Smooth muscle cell (in vitro differentiated cells): ENCODE measurements around the gene MED12L. TPM values are rescaled to one million over a fixed set of nuclear protein-coding genes. Genes with fewer than 3 reads are reported as not detected.

Experiments used
- DNase-seq: peaks from one replicate; lab custom pipeline; 2025; ENCODE audit not compliant: unreplicated experiment; lab: John Stamatoyannopoulos, UW
- H2AFZ ChIP-seq: fragments of 200-600 bp; sonication (generic); 2 replicates; pipeline ENCODE4 v1.6.0; 2016; ENCODE audit warnings: antibody characterized with exemption, low read depth, mild to moderate bottlenecking
- H3F3A ChIP-seq: fragments of 200-600 bp; sonication (generic); 2 replicates; pipeline ENCODE4 v1.6.0; 2017; ENCODE audit warnings: antibody characterized with exemption, low read depth
- H3K27ac ChIP-seq: fragments of 200-600 bp; sonication (generic); 2 replicates; pipeline ENCODE4 v1.5.1; 2016; ENCODE audit warnings: low read depth, mild to moderate bottlenecking
- H3K27me3 ChIP-seq: fragments of 200-600 bp; sonication (generic); 2 replicates; pipeline ENCODE4 v1.6.1; 2016; ENCODE audit warnings: low read depth, mild to moderate bottlenecking
- H3K36me3 ChIP-seq: fragments of 200-600 bp; sonication (generic); 2 replicates; pipeline ENCODE4 v1.5.1; 2016; ENCODE audit warnings: low read depth
- H3K4me1 ChIP-seq: fragments of 200-600 bp; sonication (generic); 2 replicates; pipeline ENCODE4 v1.5.1; 2016; ENCODE audit warnings: low read depth
- H3K4me2 ChIP-seq: fragments of 200-600 bp; sonication (generic); 2 replicates; pipeline ENCODE4 v1.6.0; 2016; ENCODE audit warnings: mild to moderate bottlenecking
- H3K4me3 ChIP-seq: fragments of 200-600 bp; sonication (generic); 2 replicates; pipeline ENCODE4 v1.5.1; 2016; ENCODE audit warnings: mild to moderate bottlenecking
- H3K79me2 ChIP-seq: fragments of 200-600 bp; sonication (generic); 2 replicates; pipeline ENCODE4 v1.6.0; 2016; ENCODE audit warnings: low read depth, mild to moderate bottlenecking
- H3K9ac ChIP-seq: fragments of 200-600 bp; sonication (generic); 2 replicates; pipeline ENCODE4 v1.6.0; 2016; ENCODE audit warnings: low read depth
- H3K9me3 ChIP-seq: fragments of 200-600 bp; sonication (generic); replicated peaks from 2 replicates; pipeline ENCODE4 v1.5.1; 2016; ENCODE audit warnings: low read depth
- H4K20me1 ChIP-seq: fragments of 200-600 bp; sonication (generic); 2 replicates; pipeline ENCODE4 v1.6.0; 2016; ENCODE audit warnings: low read depth
- CTCF ChIP-seq: fragments of 200-600 bp; sonication (generic); IDR thresholded peaks from 2 replicates; pipeline ENCODE4 v1.5.1; 2017; ENCODE audit warnings: borderline replicate concordance, mild to moderate bottlenecking, antibody characterized with exemption; ENCODE audit not compliant: insufficient read depth, poor library complexity, severe bottlenecking
- WGBS: methylation state at CpG from one replicate; pipeline ENCODE4 v1.1.7; 2016; ENCODE audit warnings: low lambda C conversion rate; 5-methylcytosine and 5-hydroxymethylcytosine counted together
- polyA plus RNA-seq: library from polyadenylated mRNA; unstranded; fragments of >200 nt; fragmentation: Nextera tagmentation; extraction: Ambion mirVana; gene quantifications from 2 replicates; pipeline ENCODE4 v1.2.1, GENCODE V29; 2016
- total RNA-seq: library from RNA; depleted of rRNA; stranded (reverse); fragments of >200 nt; gene quantifications from 2 replicates; pipeline ENCODE4 v1.2.3, GENCODE V29; 2014

MED12L gene
- total and polyA plus RNA-seq, 2 experiments from 2014 or later = 0.26 to 1.5 TPM

GRCh38 chr3:151182349-151183079 lies 97.0 kb downstream of the MED12L start:
- Histone ChIP-seq H3K9ac (no peak overlapping the region), H3K4me3 (no peak overlapping the region), H3K4me1 (no peaks in the 10 kb centered on the region), H4K20me1 (no peaks in the 10 kb centered on the region), H2AFZ (peak overlapping the region; percentile 16), H3K4me2 (no peak overlapping the region), H3K27ac (no peak overlapping the region), H3K79me2 (no peaks in the 10 kb centered on the region), H3F3A (no peaks in the 10 kb centered on the region), H3K9me3 (no peaks in the 10 kb centered on the region), H3K27me3 (no peaks in the 10 kb centered on the region), H3K36me3 (no peaks in the 10 kb centered on the region)
- no peak for TF ChIP-seq CTCF
- no peak for DNase-seq
- 62% methylated on average over 5 of the region's 5 CpGs for WGBS

GRCh38 chr3:151183265-151183671 lies 97.8 kb downstream of the MED12L start:
- Histone ChIP-seq H3K79me2 (no peaks in the 10 kb centered on the region), H3K9ac (no peak overlapping the region), H3K4me2 (peak overlapping the region; percentile 13), H3K27ac (no peak overlapping the region), H3K36me3 (no peaks in the 10 kb centered on the region), H3K4me1 (no peaks in the 10 kb centered on the region), H2AFZ (peak overlapping the region; percentile 78), H3K27me3 (no peaks in the 10 kb centered on the region), H3K9me3 (no peaks in the 10 kb centered on the region), H4K20me1 (no peaks in the 10 kb centered on the region), H3F3A (no peaks in the 10 kb centered on the region), H3K4me3 (no peak overlapping the region)
- WGBS = 38% methylated on average over 5 of the region's 5 CpGs
- no peak for TF ChIP-seq CTCF
- no peak for DNase-seq

DNA sequence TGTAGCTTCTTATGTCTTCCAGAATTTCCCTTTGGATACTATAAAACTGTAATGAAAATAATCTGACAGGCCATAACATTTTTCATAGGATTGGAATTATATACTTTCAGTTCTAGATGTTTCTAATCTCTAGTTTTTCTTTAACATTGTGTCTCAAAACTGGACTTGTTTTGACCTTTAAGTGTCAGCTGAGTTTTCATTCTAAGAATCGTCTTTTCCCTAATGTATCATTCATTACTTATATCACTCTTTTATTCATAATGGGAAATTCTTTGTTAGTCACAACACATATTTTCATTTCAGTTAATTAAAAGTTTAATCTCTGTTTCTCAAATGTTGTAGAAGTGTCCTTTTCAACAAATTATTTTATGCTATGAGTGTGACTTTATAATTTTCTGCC lies 105.6 kb downstream of the MED12L start:
- Histone ChIP-seq H3K27ac (no peak overlapping the region), H3K4me3 (no peak overlapping the region), H3K36me3 (no peaks in the 10 kb centered on the region), H3K4me2 (no peak overlapping the region), H2AFZ (no peak overlapping the region), H3K4me1 (no peaks in the 10 kb centered on the region), H3K9me3 (no peaks in the 10 kb centered on the region), H4K20me1 (no peaks in the 10 kb centered on the region), H3K9ac (no peak overlapping the region), H3F3A (no peaks in the 10 kb centered on the region), H3K27me3 (no peaks in the 10 kb centered on the region), H3K79me2 (no peaks in the 10 kb centered on the region)
- 100% methylated on average over 1 of the region's 1 CpG for WGBS
- no peak for DNase-seq
- TF ChIP-seq CTCF = no peak

- Histone ChIP-seq H4K20me1 (no peaks in the 10 kb centered on the region), H3K4me3 (no peak overlapping the region), H3K27ac (no peak overlapping the region), H3K36me3 (no peaks in the 10 kb centered on the region), H3K27me3 (no peaks in the 10 kb centered on the region), H3K9ac (no peak overlapping the region), H3K79me2 (no peaks in the 10 kb centered on the region), H3F3A (no peaks in the 10 kb centered on the region), H3K4me1 (no peaks in the 10 kb centered on the region), H3K4me2 (no peak overlapping the region), H3K9me3 (no peaks in the 10 kb centered on the region), H2AFZ (no peak overlapping the region)
- 98% methylated on average over 6 of the region's 6 CpGs for WGBS
- no peak for TF ChIP-seq CTCF
- DNase-seq = no peak
These were observed 107.1 kb downstream of the MED12L start for GRCh38 chr3:151192545-151192944.
